C1 segment of cervical spinal cord (tissue), 14 donors: Measurements from ENCODE around the gene IQSEC2.

Source experiments
- DNase-seq, 14 donors: peaks; one replicate each; lab custom pipeline; 2025; lab: John Stamatoyannopoulos, UW

IQSEC2 gene

DNA sequence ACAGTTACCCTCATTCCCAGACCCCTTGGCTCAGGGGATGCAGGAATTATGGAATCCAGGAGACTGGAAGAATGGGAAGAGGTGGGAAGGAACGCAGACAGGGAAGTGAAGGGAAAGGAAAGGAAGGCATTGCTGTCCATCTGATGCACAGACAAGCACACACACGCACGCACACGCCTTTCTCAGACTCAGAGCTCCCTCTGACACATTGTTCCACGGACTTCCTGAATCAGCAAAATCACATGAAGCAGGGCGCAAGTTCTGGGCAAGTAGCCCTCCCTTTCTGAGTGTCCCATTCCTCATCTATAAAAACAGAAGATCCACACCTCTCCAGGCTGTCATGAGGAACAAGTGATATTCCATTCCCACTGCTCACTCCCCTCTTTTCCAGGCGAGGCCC is 13.2 kb downstream of the IQSEC2 start:
- no peak for DNase-seq

DNA sequence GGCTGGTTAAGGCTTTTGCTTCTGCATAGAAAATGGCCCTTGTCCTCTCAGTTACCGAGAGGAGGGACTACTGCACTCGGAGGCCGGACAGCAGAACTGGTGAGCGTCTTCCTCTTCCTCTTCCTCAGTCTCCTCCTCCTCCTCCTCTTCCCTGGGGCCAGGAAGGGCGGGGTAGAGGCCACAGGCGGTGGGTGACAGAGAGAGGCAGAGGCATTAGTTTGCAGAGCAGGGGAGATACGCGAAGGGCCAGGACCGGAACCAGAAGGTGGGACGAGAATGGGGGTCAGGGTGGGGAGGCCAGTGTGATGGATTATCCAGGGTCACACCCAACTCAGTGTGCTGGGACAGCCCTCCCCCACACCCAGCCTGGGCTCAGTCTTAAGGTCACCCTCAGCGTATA is 14.5 kb downstream of the IQSEC2 start:
- DNase-seq: no peak

DNA sequence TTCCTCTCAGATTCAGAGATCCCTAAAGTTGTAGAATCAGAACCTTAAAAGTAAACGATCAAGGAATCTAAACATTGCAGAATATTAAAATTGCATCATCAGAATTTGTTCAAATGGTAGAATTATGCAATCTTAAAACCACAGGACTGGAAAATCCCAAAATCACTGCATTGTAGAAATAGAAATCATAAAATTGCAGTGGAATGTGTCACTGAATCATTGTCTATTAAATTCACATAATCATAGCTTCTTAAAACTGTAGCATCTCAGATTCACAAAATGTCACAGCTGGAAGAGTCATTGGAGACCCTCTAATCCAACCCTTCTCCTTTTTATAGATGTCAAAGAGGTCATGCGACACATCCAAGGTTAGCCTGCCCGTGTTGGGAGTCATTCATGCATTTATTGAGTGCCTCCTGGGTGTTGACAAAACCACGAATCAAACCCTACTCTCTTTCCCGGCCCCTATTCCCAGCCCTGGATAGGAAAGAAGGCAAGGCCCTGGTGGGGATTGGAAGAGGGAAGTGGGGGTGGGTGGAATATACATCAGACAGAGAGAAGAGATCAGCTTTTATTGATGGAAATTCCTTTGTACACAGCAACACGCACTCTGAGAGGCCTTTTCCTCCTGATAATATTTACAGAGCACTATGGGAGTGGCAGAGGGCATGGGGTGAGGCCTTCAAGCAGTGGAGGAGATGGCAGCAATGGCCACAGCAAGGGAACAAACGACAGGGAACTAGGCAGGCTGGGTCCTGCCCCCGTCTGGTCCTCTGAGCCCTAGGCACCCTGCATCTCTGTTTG is 15.4 kb downstream of the IQSEC2 start:
- DNase-seq: no peak

DNA sequence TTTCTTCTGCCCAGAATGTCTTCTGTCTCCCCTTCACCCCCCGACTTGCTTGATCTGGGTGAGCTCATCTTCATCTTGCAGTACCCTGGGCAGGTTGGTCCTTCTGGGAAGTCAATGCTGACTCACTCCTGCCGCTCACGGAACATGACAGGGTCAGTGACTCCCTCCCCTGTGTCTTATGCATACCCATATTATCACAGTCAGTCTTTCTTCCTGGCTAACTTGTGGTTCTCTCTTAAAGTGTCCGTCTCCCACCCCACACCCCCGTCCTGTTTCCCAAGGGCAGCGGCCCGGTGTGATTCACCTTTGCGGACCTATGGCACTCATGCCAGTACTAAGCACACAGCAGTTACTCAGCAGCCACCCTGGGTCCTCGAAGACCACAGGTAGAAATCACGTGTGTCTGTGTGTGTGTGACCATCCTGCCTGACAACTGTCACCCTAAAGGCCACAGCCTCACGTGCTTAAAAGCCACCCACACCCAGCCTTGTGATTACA is 17.7 kb downstream of the IQSEC2 start:
- peak in 1 of 14 donors; percentile 16 for DNase-seq

DNA sequence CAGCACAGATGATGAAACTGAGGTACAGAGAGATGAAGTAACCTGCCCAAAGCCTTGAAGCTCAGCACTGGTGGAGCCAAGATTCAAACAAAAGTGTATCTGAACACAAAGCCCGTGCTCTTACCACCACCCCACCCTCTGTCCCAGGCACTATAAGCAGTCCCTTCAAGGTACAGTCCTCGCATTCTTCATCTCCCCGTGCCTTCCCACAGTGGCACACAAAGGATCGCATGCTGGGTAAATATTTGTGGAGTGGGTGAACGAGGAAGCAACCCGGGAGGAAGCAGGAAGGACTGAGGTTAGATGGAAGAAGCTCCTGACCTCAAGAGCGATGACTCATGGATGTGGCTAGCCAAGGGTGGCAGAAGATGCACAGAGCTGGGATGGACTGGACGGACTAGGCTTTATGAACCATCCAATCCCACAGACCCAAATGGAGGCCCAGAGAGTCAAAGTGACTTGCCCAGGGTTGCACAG is 18.4 kb downstream of the IQSEC2 start:
- DNase-seq: no peak

DNA sequence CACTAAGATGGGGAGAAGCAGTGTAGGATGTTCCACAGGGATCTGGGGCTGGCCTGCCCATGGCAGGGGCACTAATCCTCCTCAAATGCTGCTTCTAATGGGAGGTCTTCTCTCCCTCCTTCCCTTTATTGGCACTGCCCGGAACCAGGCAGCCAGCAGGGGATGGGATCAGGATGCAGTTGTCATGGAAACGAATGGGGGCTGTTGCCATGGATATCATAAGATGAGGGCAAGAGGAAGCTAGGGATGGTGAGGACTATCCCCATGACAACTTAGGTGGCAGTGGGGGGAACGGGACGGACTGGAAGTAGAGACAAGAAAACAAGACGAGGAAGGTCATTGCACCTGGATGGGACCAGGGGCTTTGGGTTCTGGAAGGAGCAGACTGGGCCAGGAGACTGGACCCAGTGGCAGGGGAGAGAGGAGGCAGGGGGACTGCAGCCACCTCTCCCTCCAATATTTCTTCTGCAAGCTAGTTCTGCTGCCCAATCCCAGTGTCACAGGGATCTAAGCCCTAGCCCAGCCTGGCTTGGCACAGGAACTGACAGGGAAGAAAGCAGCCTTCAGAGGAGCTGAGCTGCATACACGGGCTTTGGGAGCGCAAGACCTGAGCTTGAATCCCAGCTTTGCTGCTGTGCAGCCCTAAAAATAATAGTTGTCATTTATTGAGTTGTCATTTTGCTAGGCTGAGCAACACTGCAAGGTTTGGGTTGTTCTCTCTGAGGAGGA is 19.0 kb downstream of the IQSEC2 start:
- DNase-seq: peak in 1 of 14 donors; percentile 50

DNA sequence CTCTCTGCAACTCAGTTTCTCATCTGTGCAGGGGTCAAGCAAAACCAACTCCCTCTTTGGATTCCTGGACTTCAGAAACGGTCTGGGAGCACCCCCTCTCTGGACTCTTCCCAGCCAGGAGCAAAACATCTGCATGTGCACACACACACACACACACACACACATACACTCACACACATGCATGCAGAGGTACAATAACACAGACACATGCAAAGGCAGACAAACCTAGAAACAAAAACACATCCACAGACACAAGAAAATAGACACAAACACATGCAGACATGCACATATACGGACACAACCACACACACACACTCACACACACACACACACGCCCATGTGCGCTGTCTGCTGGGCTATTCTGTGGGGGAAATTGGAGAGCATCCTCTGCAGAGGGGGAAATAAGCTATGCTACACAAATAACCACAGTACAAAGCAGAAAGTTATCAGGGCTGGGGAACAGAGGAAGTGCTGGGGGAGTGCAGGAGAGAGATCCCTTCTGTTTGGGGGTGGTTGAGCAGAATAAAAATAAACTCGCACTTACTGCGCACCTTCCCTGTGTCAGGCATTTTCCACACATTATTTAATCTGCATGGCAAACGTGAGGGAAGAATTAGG is 19.9 kb downstream of the IQSEC2 start:
- no peak for DNase-seq

DNA sequence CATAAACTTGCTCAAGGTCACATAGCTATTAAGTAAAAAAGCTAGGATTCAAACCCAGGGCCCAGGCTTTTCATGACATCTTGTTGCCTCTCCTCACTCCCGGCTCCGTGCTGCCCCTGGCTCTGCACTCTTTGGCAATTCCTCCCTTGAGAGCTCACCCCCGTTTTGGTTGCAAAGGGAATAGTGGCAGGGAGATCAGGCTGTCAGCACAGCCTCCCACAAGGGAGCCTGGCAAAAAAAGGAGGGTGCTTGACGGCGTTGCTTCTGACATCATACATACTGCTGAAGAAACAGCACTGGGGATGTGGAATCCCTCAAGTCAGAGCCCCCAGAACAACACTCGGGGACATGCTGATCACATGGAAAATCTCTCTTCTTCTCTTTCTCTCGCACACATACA is 20.5 kb downstream of the IQSEC2 start:
- no peak for DNase-seq

DNA sequence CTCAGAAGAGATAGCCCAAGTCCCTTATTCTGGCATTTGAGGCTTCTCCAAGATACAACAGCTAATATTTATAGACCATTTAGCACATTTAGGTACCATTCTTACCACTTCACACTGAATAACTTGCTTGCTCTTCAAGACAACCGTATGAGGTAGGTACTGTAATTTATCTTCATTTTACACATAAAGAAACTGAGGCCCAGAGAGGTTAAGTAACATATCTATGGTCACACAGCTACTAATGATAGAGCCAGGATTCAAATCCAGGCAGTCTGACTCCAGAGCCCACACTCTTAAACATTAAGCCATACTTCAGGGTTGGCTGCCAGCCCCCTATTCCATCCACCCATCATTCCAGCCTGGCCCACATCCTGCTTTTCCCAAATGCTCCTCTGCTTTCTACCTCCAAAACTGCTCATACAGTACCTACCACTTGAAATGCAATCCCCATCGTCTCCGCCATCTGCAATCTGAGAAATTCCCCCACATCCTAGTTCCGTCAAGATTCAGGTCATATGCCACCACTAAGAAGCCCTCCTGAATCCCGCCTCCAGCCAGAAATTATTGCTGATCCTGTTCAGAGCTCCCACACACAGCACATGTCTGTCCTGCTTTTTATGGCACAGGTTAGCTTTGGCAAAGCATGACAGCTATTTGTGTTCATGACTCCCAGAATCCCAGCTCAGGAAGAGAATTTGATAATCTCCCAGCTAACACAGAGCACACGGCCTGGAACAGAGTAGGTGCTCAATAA is 23.5 kb downstream of the IQSEC2 start:
- no peak for DNase-seq

DNA sequence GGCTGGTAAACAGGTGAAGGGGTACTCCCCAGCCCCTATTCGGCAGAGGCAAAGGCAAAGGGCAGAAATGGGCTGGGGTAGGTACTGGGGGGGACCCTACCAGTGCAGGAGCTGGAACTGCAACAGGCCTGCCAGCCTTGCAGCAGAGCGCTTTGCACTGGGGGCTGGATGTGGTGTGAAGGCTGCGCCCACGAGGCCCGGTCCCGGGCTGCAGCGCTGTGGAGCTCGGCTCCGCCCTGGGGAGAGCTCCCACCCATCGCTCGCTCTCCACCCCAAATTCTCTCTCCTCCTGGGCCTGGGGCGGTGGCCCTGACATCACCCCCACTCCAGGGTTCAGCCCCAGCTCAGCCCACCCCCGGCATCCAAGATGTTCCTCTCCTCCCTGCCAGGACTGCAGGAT is 24.2 kb downstream of the IQSEC2 start:
- DNase-seq: peak in 1 of 14 donors; percentile 31

DNA sequence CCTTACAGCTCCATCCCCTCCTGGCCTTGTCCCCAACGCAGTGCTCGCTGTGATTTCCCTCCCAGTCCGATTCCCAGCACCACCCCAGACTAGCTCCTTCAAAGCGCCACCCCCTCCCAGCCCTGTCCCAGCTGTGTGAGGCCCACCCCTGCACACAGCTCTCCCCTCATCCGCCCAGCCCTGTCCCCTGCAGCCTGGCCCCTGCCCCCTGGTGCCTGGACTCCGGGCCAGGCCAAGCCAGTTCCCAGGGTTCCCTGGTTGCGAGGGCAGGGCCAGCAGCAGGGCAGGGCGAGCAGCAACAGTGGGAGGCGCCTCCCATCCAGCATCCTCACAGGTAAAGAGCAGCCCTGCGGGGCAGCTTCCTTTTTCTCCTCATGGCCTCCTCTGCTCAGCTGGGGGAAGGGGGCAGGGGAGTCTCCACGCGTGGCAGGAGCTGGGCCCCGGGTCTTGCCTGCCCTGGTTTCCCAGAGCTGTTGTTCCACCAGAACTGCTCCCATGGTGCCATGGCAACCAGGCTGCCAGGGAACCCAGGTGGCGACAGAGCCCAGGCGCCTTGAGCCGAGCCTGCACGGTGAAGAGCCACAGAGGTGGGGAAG is 24.8 kb downstream of the IQSEC2 start:
- peak in 1 of 14 donors; percentile 73 for DNase-seq

DNA sequence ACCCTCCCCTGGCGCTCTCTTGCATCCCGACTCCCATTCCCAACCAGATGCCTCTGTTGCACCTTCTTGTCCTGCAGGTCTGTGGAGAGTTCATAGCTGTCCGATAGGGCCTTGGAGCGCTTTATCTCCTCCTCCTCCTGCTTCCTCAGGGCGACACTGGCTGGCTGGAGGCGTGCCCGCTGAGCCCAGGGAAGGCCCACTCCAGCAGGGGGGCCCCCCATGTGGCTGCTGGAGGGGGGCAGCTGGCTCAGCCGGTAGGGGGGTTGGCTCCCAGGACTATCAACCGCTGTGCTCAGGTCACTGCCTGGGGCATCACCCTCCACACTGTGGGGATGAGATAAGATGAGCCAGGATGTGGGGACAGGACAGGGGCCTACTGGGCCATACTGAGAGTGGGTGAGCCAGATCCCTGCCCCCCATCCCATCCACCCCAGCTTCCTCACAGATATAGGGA is 25.6 kb downstream of the IQSEC2 start:
- DNase-seq: no peak

DNA sequence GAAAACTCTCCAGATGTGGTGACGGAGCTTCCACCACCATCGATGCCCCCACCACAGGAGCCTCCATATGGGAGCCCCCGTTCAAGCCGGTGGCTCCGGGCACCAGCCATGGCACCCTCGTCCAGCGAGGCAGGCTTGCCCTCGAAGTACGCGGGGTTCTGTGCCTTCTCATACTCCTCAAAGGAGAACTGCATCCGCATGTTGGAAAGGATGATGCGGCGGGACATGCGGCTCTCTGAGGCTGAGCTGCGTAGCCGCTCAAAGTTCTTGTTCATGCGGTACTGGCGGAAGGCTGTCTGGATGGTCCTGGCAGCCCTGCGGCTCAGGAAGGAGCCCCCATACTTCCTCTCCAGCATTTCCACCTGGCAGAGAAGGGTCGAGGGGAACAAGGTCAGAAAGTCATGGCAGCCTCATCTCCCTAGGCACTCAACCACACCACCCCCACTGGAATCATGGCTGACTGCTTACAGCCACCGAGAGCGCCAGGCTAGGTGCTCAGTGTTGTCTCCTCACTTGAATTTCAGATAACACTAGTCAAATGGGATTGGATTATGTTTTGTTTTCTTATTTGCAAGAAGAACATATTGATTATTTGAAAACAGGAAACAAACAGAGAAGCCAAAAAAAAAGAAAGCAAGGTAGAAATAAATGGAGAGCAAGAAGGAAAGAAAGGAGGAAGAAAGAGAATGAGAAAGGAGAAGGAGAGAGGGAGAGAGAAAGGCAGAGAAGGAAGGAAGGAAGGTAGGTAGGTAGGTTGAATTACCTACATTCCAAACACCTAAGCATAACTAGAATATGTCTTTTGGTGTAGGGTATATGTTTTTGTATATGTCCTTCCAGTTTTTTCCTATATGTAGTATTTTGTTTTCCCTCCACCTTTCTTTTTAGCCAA is 26.6 kb downstream of the IQSEC2 start:
- no peak for DNase-seq

DNA sequence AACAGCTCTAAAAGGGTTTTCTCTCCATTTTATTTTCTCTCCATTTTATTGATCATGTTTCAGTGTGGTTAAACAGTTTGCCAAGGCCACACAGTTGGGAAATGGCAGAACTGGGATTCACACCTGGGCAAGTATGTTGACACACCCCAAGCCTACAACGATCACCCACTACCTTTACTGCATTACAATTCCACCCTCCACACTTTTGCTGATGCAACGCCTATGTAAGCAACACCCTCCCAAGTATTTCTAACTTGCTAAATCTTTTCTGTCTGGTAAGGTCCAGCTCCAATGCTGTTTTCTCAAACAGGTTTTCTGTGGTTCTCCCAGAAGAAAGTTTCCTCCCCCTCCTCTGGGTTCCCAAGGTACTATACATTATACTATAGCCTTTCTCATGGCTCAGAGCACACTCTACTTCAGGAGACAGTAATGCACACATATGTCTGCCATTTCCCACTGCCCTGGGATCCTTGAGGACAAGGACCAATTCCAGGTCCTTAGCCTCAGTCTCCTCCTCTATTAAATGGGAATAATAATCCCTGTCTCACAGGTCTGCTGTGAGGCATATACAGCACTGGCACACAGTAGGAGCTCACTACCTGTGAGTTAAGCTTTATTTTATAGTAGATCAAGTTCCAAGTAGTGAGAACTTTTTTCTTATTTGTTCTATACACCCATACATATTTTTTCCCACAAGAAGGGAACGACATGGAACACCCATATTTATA is 27.9 kb downstream of the IQSEC2 start:
- no peak for DNase-seq

DNA sequence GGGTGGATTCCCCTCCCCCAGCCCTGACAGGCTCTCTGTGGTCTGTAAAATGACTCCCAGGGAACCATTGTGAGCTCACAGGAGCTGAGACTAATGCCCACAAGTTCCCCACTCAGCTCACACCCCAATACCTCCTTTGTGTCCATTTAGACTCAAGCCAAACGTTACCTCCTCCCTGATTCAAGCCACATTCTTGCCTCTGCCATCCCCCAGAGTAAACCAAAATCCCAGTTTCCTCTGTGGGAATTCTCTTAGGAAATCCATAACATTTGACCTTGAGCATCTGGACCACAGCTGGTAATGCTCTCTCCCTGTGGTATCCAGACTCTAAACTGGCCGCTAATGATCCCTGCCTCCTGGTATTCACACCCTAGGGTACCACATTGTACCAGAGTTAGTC is 30.1 kb downstream of the IQSEC2 start:
- no peak for DNase-seq

DNA sequence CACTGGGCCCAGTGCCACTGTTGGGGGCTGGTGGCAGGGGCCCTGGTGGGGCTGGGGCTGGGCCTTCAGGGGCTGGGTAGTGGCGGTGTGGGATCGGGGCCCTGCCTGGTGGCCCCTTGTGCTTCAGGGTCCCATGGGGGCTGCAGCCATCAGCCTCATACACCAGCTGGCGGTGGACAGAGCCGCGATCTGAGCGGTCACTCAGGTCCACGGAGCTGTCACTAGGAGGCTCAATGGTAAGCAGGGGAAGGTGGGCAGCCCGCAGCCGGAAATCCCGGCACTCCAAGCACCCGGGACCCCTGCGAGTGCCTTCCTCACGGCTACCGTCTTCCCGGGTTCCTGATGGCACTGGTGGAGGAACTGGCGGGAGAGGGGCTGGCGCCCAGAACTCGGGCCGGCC is 30.8 kb downstream of the IQSEC2 start:
- DNase-seq: no peak

DNA sequence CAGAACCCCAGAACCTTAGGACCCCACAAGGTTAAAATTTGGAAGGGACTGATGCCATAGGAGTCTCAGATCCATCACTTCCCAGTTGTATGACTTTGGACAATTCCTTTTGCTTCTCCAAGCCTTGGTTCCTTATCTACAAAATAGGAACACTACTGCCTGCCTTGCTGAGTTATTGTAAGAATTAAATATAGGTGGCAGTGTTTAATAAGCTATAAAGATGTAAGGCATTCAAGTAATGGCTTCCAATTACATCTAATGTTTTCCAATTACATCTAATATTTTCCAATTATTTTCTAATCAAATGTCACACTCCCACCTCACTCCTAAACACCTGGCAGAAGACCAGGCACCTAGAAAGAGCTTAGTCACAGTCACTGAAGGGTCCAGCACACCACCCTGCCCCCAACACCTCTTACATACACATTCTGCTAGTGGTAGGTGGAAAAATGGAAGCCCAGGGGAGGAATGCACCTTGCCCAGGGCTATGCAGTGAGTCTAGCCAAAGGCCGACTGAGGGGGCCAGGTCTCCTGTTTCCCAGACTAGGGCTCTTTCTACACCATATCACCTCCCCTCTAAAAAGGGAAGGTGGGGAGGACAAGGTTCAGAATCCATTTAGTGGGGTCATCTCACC is 31.9 kb downstream of the IQSEC2 start:
- DNase-seq: no peak

DNA sequence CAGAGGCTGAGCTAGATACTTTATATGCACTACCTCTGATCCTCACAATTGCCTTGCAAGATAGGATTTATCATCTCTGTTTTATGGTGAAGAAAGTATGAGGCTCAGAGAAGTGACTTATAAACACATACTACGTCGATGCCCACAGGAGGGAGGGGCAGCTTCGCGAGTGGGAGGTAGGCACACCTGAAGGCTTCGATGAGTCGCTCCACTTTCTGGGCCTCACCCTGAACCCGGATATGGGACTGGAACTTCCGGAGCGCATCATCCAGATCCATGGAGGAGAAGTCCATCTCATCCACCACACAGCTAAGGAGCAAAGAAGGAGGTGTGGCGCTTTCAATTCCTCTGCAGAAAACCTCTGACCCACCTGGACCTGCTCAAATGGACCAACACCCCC is 33.5 kb downstream of the IQSEC2 start:
- no peak for DNase-seq

DNA sequence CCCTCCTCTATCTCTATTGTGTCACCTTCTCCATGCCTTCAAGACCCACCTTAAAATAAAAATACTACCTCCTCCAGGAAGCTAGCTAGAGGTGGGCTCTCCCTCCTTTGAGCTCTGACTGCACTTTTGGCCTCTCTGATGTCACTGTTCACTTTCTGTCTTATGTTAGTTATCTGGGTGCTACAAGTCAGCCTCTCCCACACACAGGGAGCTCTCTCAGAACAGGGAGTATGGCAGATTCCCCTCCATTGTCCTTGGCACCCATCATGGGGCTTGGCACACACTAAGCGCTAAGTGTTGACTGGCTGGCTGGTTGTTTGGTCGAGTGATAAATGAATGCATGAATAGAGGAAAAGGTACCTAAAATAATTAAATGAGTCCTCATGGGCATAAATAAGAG is 35.2 kb downstream of the IQSEC2 start:
- DNase-seq: no peak
